Measurements from ENCODE around the gene CST4.

- TF ChIP-seq POLR2AphosphoS5 (IDR thresholded peaks at IDR 0.05; ENCODE audit: low read depth, low read length): no peak
- no peak for TF ChIP-seq REST (IDR thresholded peaks at IDR 0.05; ENCODE audit: insufficient read depth in 1 of 2, low read depth in 2 of 2, low read length in 2 of 2)
- no peak for TF ChIP-seq TAF1 (IDR thresholded peaks at IDR 0.05; ENCODE audit: borderline replicate concordance, insufficient read depth, low read length)
Observed at GRCh38 chr20:23659989-23660837, 28.6 kb downstream of the CST4 start.

Measured in PFSK-1 (cell line).